Stimulated activated CD4-positive, alpha-beta T cell treated with anti-CD3 and anti-CD28 coated beads, Interleukin-4, amount 100 ng/mL, for 1 hour (primary cell): ENCODE results near the gene FBXW2.

Experiments
- DNase-seq: peaks from one replicate; pipeline ENCODE4 v3.0.0-alpha.2; 2020

Gene FBXW2

GRCh38 chr9:120712539-120713031 lies 80.6 kb downstream of the FBXW2 start:
- DNase-seq: no peak

GRCh38 chr9:120711841-120712538 lies 81.2 kb downstream of the FBXW2 start:
- DNase-seq: no peak

GRCh38 chr9:120711354-120711753 lies 81.9 kb downstream of the FBXW2 start:
- DNase-seq: no peak

GRCh38 chr9:120710110-120710981 lies 82.9 kb downstream of the FBXW2 start:
- no peak for DNase-seq

GRCh38 chr9:120708526-120709224 lies 84.5 kb downstream of the FBXW2 start:
- no peak for DNase-seq

GRCh38 chr9:120707170-120707569 lies 86.0 kb downstream of the FBXW2 start:
- no peak for DNase-seq
